GM18520 (cell line): ENCODE measurements around the gene FAF2.
"Not testable (repeated sequence)": the region's sequence is repeated elsewhere in the genome, so short reads cannot be mapped to it uniquely, and the experiment has no call there.

Source experiments
- ATAC-seq: cut with Tn5 transposase; IDR thresholded peaks from one replicate; pipeline ENCODE4 v1.9.1; 2021; ENCODE audit not compliant: unreplicated experiment

The FAF2 gene

DNA sequence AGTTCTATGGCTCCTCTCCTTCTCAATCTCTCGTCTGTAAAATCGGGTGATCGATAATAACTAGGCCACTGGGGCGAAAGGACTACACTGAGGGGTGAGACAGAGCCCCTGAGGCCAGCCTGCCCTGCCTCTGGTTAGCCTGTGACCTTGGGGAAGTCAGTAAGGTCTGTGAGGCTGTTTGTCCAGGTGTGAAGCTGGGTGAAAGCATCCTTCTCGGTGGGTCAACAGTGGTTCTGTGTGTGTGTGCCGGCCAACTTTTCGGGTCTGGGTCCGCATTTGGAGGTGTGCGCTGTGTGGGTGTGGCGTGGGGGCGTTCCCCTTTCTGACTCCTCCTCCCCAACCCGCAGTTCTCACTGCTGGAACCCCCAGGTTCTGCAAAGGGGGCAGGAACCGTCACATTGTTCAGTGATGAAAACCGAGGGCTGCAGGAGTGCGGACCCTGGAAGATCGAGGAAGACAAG is 94.0 kb downstream of the FAF2 start:
- no peak for ATAC-seq

DNA sequence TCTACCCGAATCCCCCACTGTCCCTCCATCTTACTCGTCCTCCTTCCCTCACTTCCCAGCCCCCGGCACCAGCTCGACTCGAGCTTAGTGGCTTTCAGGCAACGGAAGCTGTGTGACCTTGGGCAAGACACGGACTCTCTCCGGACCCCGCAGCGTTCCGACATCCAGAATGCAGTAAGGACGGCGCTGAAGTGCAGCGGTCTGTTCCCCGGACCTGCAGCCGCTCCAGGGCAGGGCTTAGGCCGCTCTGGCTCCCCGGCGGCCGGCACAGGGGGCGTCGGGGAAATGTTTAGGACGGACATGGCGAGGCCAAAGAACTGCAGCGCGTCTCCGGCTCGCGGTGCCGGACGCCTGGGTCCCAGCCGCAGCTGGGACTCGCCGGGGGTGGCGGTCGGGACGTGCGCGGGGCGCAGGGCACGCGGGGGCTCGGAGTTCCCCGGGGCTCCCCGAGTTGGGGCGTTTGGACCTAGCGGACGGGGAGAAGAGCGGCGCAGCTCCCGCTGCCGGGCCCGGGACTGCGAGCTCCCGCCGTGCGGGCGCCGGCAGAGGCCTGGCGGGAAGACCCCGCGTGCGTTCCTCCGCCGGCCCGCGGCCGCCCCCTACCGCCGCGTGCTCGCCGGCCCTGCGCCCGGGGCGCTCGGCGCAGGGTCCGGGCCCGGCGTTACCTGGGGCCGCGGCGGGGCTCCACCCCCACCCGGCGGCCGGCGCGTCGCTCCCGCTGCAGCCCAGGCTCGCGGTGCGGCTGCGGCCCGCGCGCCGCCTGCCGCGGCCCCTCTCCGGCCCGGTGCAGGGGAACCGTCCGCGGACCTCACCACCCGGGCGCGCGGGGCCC is 94.6 kb downstream of the FAF2 start:
- ATAC-seq, result peak; percentile 37

DNA sequence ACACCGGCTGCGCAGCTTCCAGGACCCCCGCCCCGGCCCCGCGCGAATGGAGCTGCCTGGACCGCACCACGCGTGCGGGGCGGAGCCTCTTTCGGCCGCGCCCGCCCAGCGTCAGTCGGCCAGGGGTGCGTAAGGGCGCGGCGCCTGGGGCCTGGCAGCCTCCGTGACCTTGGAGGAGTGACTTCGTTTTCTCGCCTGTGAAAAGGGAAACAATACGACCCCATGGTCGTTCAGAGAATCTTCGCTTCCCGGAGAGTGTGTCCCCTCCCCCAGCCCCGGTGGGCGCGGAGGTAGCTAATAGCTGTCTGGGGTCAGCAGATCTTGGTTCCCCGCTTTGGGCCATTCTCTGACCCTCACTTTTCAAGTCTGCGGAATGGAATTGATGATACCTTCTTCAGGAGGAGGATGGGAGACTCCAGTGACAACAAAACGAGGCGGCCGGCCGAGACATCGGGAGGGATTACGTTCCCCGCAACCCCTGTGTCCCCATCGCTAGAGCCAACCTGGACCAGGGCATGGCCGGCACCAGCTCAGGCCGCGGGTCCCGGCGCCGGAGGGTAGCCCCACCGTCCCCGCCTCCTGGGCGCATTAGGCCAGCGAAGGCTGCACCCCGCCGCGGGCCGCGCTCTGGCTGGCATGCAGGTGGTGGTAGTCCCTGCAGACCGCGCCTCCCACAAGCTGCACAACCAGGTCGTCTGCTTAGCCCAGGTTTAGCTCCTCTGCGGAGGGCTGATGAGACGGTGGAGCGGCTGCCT is 95.4 kb downstream of the FAF2 start:
- peak; percentile 56 for ATAC-seq

DNA sequence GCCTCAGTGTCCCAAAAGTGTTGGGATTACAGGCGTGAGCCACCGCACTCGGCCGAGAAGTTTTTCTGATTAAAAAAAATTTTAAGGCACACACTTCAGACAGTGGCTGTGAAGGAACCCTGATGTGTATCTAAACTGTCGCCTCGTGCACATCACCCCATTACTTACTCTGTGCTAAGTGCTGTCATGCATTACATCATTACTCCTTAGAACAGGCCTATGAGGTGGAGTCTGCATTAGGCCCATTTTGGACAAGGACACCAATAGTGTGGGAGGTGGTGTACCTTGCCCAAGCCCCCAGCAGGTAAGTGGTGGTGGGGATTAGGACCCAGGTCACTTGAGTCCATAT is 97.2 kb downstream of the FAF2 start:
- no peak for ATAC-seq

DNA sequence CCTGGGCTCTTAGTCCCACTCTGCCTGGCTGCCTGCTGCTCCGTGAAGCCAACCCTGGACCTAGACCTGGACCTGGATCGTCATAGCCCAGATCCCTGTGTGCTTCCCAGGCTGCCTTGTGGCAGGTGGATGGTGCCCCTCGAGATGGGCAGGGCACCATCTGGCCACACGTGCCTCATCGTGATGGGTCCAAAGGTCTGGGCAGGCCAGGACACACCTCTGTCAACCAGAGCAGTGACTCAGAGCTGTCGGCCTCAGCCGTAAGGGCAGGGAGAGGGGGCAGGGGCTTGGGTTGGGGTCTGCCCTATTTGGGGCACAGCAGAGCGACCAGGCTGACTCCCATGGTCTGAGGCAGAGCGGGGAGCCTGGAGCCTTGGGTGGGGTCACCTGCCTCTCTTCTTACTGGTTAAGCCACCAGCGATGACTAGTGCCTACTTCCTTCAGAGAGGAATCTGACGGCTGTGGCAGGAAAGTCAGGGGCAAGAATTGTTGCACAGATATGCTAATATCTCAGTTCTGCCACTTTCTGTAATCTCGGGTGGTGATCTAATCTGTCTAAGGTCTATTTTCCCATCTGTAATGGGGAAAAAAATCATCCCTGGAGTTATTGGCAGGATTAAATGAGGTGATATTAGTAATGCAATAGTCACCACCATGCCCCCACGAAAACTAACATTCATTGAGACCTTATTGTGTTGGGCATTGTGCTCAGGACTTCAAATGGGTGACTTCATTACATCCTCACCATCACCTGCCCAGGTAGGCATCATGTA is 97.7 kb downstream of the FAF2 start:
- no peak for ATAC-seq

DNA sequence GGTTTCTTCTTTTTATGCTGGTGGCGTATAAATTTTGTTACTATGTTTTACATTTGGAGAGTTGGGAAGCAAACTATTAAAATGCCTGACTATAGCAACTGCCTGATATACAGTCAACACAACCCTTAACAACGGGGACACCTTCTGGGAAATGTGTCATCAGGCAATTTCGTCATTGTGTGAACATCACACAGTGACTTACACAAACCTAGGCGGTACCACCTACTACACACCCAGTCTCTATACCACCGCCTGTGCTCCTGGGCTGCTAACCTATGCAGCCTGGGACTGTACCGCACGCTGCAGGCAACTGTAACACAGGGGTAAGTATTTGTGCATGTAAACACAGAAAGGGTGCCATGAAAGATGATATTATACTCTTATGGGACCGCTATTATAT is 99.6 kb downstream of the FAF2 start:
- ATAC-seq, result no peak

DNA sequence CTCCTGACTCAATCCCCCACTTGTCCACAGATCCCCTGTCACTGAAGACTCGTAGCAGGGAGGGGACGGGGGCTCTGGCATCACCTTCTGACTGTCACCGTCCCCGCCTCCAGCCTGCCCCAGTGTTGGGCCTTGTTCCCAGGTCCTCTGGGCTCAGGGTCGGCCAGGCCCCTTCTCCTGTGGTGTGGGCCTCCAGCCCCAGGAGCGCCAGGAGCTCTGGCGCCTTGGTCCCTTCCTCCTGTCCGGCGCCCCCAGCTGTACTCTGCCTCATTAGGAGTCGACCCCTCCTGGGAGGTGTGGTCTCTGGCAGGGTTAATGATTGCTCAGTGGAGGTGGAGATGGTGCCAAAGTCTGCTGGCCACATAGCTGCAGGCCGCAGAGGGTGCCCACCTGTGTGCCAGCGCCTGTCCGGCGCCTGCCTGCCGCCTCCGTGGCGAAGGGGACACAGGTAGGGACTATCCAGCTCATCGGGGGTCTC is 100.8 kb downstream of the FAF2 start, which contains the start of gene CDHR2:
Gene CDHR2, plus strand, starts transcription at position 376 of the 478 bp plus-strand sequence. CDS start 16,011 bp downstream, outside the sequence.
- no peak for ATAC-seq

DNA sequence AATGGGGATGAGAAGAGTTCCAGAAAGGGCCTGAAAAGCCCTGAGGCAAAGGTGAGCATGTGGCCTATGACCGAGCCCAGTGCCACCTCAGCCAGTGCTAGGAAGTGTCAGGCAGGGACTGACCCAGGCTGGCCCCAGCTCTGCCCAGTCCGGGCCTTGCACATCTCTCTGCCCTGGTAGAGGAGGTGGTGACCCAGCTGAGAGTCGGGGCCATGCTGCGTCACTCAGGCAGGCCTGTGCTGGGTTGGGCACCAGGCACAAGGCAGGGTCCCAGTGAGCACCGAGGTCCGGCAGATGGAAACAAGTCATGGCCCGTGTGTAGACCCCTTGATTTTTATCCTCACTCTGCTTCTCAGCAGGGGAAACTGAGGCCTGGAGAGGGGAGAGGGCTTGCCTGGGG is 101.7 kb downstream of the FAF2 start:
- no peak for ATAC-seq

DNA sequence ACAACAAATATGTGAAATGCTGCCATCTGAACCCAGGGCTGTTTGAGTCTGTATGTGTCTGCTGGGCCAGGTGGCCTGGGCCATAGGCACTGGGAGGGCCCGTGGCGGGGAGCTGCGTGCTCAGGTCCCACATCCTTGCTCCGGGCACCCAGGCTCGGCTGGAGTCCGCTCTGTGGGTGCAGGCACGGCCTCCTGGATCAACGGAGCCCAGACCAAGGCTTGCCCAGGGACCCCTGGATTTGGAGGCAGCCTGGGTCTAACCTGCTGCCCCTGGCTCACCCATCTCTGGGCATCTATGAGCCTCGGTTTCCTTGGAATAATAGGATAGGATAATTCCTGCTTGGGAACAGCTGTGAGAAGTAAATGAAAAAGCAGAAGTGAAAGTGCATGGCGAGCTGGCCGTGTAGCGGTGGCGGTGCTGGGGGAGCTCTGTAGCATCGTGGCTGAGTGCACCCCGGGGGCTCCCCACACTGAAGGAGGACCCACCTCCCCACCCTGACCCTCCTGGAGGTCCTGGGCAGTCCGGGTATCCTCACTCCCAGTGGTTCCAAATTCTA is 102.2 kb downstream of the FAF2 start:
- ATAC-seq, result no peak

DNA sequence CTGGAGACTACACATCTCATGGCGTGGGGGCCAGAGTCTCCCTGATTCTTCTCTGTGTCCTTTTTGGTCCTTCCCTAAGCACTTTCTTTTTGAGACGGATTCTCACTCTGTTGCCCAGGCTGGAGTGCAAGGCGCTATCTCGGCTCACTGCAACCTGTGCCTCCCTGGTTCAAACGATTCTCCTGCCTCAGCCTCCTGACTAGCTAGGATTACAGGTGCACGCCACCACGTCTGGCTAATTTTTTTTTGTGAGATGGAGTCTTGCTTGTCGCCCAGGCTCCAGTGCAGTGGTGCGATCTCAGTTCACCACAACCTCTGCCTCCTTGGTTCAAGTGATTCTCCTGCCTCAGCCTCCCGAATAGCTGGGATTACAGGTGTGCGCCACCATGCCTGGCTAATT is 102.8 kb downstream of the FAF2 start:
- ATAC-seq, result not testable (repeated sequence)

DNA sequence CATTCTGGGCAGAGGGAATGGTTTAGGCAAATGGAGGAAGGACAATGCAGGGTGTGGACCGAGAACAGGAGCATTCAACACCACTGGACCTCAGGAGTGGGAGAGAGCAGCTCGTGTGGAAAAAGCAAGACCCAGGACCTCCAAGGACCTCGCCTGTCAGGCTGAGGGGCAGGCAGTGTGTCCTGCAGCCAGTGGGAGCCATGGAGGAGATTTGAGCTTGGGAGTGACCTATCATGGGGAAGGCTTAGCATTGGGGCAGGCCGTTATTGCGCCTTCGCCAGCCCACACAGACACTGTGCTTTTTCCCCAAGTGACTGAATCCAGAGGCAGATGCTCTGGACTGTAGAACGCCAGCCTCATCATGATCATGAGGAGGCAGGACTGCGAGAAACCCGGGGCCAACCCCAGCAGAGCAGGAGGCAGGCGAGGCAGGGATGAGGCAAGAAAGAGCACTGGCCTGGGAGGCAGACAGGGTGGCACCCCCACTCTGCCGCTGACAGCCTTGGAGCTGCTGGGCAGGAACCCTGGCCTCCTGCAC is 104.2 kb downstream of the FAF2 start:
- ATAC-seq, result no peak

DNA sequence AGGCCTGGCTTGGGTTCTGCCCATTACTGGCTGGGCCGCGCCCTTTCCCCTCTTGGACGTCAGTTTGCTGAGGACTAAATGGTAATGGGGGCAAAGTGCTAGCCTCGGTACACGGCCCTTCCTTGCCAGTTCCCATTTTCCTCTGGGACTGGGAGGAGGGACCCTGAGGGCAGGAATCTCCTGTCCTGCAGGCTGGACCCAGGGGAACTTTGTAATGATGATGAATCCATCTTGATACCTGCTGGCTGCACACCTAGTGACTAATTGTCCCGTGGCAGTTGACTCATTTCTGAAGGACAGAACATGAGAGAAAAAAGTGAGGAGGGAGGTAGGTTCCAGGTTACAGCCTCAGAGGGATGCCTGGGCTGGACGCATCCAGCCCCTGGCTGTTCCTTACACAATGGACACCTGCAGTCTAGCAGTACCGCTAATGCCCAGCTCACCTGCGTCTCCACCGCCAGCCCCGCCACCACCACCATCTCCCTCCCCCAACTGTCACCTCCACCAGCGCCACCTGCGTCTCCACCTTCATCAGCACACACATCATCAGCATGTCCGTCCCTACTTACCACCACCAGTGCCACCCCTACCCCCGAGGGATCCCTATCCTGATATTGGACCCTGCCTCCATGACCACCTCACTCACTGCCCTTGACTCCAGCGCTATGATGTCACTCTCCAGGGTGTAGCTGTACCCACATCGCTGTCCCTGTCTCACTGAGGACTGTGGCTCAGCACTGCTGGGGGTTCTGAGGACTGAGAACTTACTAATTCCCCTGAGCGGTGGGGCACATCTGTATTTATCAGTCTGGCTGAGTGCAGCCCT is 105.3 kb downstream of the FAF2 start:
- ATAC-seq, result no peak

DNA sequence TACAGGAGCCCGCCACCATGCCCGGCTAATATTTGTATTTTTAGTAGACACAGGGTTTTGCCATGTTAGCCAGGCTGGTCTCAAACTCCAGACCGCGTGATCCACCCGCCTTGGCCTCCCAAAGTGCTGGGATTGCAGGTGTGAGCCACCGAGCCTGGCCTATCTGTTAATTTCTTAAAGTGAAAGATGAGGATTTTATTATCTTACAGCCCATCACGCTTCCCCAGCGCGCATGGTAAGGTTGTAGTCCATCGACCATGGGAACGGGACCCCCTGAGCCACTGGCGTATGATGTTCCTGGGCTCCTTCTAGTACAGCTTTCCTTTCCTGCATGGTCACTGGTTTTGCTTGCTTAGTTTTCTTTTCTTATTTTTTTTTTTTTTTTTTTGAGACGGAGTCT is 109.7 kb downstream of the FAF2 start:
- no peak for ATAC-seq
